SU-DHL-6 (cell line): ENCODE results near the gene SLC16A10.
"Not testable (repeated sequence)": the region's sequence is repeated elsewhere in the genome, so short reads cannot be mapped to it uniquely, and the experiment has no call there.

ENCODE experiments used
- H2AFZ ChIP-seq: fragments of 200-600 bp; sonication (generic); 2 replicates; pipeline ENCODE4 v1.6.1; 2014; ENCODE audit warnings: low read depth, mild to moderate bottlenecking, moderate library complexity, mixed read lengths, antibody characterized with exemption, low read length; ENCODE audit not compliant: severe bottlenecking
- H3F3A ChIP-seq: fragments of 200-600 bp; shearing (Covaris generic); 2 replicates; pipeline ENCODE4 v1.6.0; 2016; ENCODE audit warnings: antibody characterized with exemption, mild to moderate bottlenecking; ENCODE audit not compliant: insufficient read depth
- H3K27ac ChIP-seq: fragments of 200-600 bp; sonication (generic); 2 replicates; pipeline ENCODE4 v1.5.1; 2016; ENCODE audit warnings: low read depth, mild to moderate bottlenecking, low read length, moderate library complexity, mixed read lengths
- H3K27me3 ChIP-seq: fragments of 200-600 bp; sonication (generic), shearing (Covaris generic); 2 replicates; pipeline ENCODE4 v1.6.0; 2014; ENCODE audit warnings: mild to moderate bottlenecking, low read length
- H3K36me3 ChIP-seq: fragments of 200-600 bp; sonication (generic); 2 replicates; pipeline ENCODE4 v1.6.1; 2014; ENCODE audit warnings: mild to moderate bottlenecking, low read length, mixed read lengths
- H3K4me2 ChIP-seq: fragments of 300-600, 200-600 bp; shearing (Covaris generic), sonication (generic); 2 replicates; pipeline ENCODE4 v1.6.0; 2014; ENCODE audit warnings: low read length, low read depth, mild to moderate bottlenecking; ENCODE audit not compliant: poor library complexity, severe bottlenecking
- H3K4me3 ChIP-seq: fragments of 200-600 bp; sonication (generic); 2 replicates; pipeline ENCODE4 v1.5.1; 2014; ENCODE audit warnings: antibody characterized with exemption, low read length, mild to moderate bottlenecking, mixed read lengths; ENCODE audit not compliant: insufficient read depth, poor library complexity, severe bottlenecking
- H3K79me2 ChIP-seq: fragments of 200-600 bp; sonication (generic); 2 replicates; pipeline ENCODE4 v1.6.1; 2014; ENCODE audit warnings: mild to moderate bottlenecking, low read length, moderate library complexity; ENCODE audit not compliant: insufficient read depth
- H3K9ac ChIP-seq: fragments of 200-600 bp; sonication (generic); 2 replicates; pipeline ENCODE4 v1.7.0; 2014; ENCODE audit warnings: mild to moderate bottlenecking, low read length
- H3K9me2 ChIP-seq: fragments of 200-600 bp; sonication (generic); replicated peaks from 2 replicates; pipeline ENCODE4 v1.6.1; 2014; ENCODE audit warnings: low read length; ENCODE audit not compliant: insufficient read depth
- H3K9me3 ChIP-seq: fragments of 200-600 bp; sonication (generic); 2 replicates; pipeline ENCODE4 v1.6.1; 2014; ENCODE audit warnings: low read length, mixed read lengths; ENCODE audit not compliant: insufficient read depth
- H4K20me1 ChIP-seq: fragments of 200-600 bp; sonication (generic); 2 replicates; pipeline ENCODE4 v1.6.1; 2014; ENCODE audit warnings: low read depth, mild to moderate bottlenecking, antibody characterized with exemption, low read length, moderate library complexity, mixed read lengths
- EZH2phosphoT487 ChIP-seq: fragments of 200-600 bp; sonication (generic), shearing (Covaris generic); conservative IDR thresholded peaks from 2 replicates; pipeline ENCODE4 v1.6.1; 2018; ENCODE audit warnings: mild to moderate bottlenecking, antibody characterized with exemption, low read length, moderate library complexity, mixed read lengths
- TF ChIP-seq, protein P1 (sequence below): fragments of 200-600 bp; sonication (generic); IDR thresholded peaks from one replicate; pipeline ENCODE4 v1.5.1; 2017; ENCODE audit warnings: antibody characterized with exemption, mild to moderate bottlenecking, low read length, moderate library complexity; ENCODE audit not compliant: insufficient read depth, poor library complexity, severe bottlenecking

The SLC16A10 gene

DNA sequence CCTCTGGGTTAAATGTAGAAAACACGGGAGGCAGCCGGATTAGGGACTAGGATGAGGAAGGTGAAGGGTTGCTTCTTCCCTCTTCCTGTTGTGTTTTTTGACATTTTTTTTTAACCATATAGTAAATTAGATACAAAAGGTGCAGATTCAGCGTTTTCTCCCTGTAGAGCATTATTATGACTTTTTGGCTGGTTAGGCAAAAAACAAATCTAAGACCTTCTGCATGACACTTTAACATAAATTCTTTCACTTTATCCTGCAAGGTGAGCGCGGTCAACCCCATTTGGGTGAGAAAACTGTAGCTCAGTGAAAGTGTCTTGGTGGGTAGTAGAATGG is 1.3 kb downstream of the SLC16A10 start:
- no peak overlapping the region for H3K27ac ChIP-seq
- peak overlapping the region; percentile 74 for H3K4me2 ChIP-seq
- peaks cover 3% of the 10 kb centered on the region for H3F3A ChIP-seq
- peak overlapping the region; percentile 93 for H2AFZ ChIP-seq
- H3K27me3 ChIP-seq, result no peaks in the 10 kb centered on the region
- TF ChIP-seq EZH2phosphoT487, result no peak
- TF ChIP-seq, protein P1, sequence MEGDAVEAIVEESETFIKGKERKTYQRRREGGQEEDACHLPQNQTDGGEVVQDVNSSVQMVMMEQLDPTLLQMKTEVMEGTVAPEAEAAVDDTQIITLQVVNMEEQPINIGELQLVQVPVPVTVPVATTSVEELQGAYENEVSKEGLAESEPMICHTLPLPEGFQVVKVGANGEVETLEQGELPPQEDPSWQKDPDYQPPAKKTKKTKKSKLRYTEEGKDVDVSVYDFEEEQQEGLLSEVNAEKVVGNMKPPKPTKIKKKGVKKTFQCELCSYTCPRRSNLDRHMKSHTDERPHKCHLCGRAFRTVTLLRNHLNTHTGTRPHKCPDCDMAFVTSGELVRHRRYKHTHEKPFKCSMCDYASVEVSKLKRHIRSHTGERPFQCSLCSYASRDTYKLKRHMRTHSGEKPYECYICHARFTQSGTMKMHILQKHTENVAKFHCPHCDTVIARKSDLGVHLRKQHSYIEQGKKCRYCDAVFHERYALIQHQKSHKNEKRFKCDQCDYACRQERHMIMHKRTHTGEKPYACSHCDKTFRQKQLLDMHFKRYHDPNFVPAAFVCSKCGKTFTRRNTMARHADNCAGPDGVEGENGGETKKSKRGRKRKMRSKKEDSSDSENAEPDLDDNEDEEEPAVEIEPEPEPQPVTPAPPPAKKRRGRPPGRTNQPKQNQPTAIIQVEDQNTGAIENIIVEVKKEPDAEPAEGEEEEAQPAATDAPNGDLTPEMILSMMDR, result no peak
- no peaks in the 10 kb centered on the region for H3K9me3 ChIP-seq
- H3K9ac ChIP-seq, result peak overlapping the region; percentile 66
- no peaks in the 10 kb centered on the region for H3K79me2 ChIP-seq
- H3K36me3 ChIP-seq, result no peaks in the 10 kb centered on the region
- peak overlapping the region; percentile 81 for H3K4me3 ChIP-seq
- no peaks in the 10 kb centered on the region for H3K9me2 ChIP-seq
- no peaks in the 10 kb centered on the region; the same call in 1 of the 2 replicates for H4K20me1 ChIP-seq

DNA sequence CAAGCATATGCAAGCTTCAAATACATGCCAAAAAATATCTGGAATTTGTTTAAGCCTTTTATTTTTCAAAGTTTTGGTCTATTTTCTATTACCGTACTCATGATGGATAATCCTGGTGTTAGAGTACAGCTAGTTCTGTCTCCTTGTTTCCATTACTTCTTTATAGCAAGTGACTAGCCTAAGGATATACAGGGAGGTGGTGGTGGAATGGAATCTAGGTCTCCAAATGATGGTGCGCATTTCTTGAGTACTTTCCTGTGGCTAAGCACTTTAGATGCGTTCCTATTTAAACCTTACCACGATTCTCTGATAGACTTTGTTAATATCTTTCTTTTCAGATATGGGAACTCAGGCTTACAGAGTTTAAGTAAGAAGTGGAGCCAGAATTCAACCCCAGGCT is 3.5 kb downstream of the SLC16A10 start:
- H3K27me3 ChIP-seq, result no peaks in the 10 kb centered on the region
- H3K9me3 ChIP-seq, result no peaks in the 10 kb centered on the region
- H3K4me2 ChIP-seq, result no peak overlapping the region
- no peaks in the 10 kb centered on the region; the same call in 1 of the 2 replicates for H4K20me1 ChIP-seq
- no peak overlapping the region for H3K27ac ChIP-seq
- no peaks in the 10 kb centered on the region for H3K36me3 ChIP-seq
- no peak for TF ChIP-seq EZH2phosphoT487
- TF ChIP-seq, protein P1, result no peak
- H3F3A ChIP-seq, result peaks cover 3% of the 10 kb centered on the region
- H2AFZ ChIP-seq, result no peak overlapping the region
- H3K79me2 ChIP-seq, result no peaks in the 10 kb centered on the region
- H3K9ac ChIP-seq, result no peak overlapping the region
- no peaks in the 10 kb centered on the region for H3K9me2 ChIP-seq
- no peak overlapping the region for H3K4me3 ChIP-seq

- no peaks in the 10 kb centered on the region for H3K9me2 ChIP-seq
- no peak for TF ChIP-seq EZH2phosphoT487
- TF ChIP-seq, protein P1, result no peak
- no peaks in the 10 kb centered on the region for H3K27me3 ChIP-seq
- no peak overlapping the region for H3K9ac ChIP-seq
- no peak overlapping the region for H3K4me2 ChIP-seq
- no peaks in the 10 kb centered on the region for H3K9me3 ChIP-seq
- H3K4me3 ChIP-seq, result no peak overlapping the region
- H2AFZ ChIP-seq, result no peak overlapping the region
- peaks cover 3% of the 10 kb centered on the region for H3F3A ChIP-seq
- H3K27ac ChIP-seq, result no peak overlapping the region
- no peaks in the 10 kb centered on the region; the same call in 1 of the 2 replicates for H4K20me1 ChIP-seq
- H3K36me3 ChIP-seq, result no peaks in the 10 kb centered on the region
- H3K79me2 ChIP-seq, result no peaks in the 10 kb centered on the region
These were observed 4.7 kb downstream of the SLC16A10 start for GRCh38 chr6:111091987-111092386.

GRCh38 chr6:111095488-111095887 is 8.2 kb downstream of the SLC16A10 start:
- H3K4me3 ChIP-seq, H3K9me2 ChIP-seq, H3K4me2 ChIP-seq, H4K20me1 ChIP-seq, H3F3A ChIP-seq, H3K27me3 ChIP-seq, H3K36me3 ChIP-seq, H3K79me2 ChIP-seq, H3K27ac ChIP-seq, H3K9me3 ChIP-seq, H2AFZ ChIP-seq, H3K9ac ChIP-seq: not testable (repeated sequence)
